ENCODE measurements around the gene SLC39A11.

DNA sequence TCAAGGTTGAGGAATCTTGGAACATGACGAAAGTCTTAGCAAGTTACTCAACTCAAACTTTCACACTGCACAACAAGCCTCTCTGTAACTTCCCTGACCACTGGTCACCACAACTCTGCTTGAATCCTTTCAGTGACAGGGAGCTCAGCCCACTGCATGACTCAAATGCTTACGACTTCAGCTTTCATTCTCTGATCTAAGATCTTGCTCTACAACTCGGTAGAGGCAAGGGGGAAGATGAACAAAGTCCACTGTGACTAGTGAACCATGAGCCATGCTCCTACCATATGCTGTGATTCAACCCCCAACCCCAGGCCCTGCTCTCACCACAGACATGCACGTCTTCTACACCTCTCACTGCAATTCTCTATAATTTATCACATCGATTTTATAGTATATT is 160.9 kb downstream of the SLC39A11 start:
- TF ChIP-seq EZH2 (IDR thresholded peaks at IDR 0.05; ENCODE audit: insufficient read depth, poor library complexity, severe bottlenecking) (no peak), EZH2phosphoT487 (IDR thresholded peaks at IDR 0.05; ENCODE audit: insufficient read depth, low read depth) (no peak)

Data from GM23248 (cell line).